Activated T-helper 17 cell treated with anti-CD3 and anti-CD28 coated beads, Interleukin-2, amount 50 U/mL, for 72 hours (primary cell): ENCODE data around the gene PCYT1A. TPM values are rescaled to one million over a fixed set of nuclear protein-coding genes. Genes with fewer than 3 reads are reported as not detected.
A peak's percentile ranks its signal among the peaks of the same experiment; 100 is the strongest.
"Not testable (repeated sequence)": the region's sequence is repeated elsewhere in the genome, so short reads cannot be mapped to it uniquely, and the experiment has no call there.

ENCODE experiments used
- ATAC-seq: fragments of 150-1000 bp; cut with Tn5 transposase; replicated peaks from 2 replicates; pipeline ENCODE4 v1.10.0; 2021; ENCODE audit warnings: mild to moderate bottlenecking, moderate library complexity
- H3K27ac Mint-ChIP-seq: one replicate; pipeline ENCODE4 v1.8.0; 2022; ENCODE audit warnings: mixed read lengths
- H3K27me3 Mint-ChIP-seq: one replicate; pipeline ENCODE4 v1.8.0; 2022; ENCODE audit warnings: mixed read lengths
- H3K36me3 Mint-ChIP-seq: one replicate; pipeline ENCODE4 v1.8.0; 2022; ENCODE audit warnings: low read depth, mild to moderate bottlenecking, mixed read lengths
- H3K4me1 Mint-ChIP-seq: one replicate; pipeline ENCODE4 v1.8.0; 2022; ENCODE audit warnings: mixed read lengths
- H3K4me3 Mint-ChIP-seq: one replicate; pipeline ENCODE4 v1.8.0; 2022; ENCODE audit warnings: mild to moderate bottlenecking, mixed read lengths
- H3K9me3 Mint-ChIP-seq: one replicate; pipeline ENCODE4 v1.8.0; 2022; ENCODE audit warnings: mixed read lengths
- total RNA-seq, 2 donors: library from RNA; stranded (reverse); gene quantifications; one replicate each; pipeline ENCODE4 v1.2.3, GENCODE V29; 2022

Gene PCYT1A
- total RNA-seq, 2 donors from 2014 or later, result 50.8 to 62.0 TPM

DNA sequence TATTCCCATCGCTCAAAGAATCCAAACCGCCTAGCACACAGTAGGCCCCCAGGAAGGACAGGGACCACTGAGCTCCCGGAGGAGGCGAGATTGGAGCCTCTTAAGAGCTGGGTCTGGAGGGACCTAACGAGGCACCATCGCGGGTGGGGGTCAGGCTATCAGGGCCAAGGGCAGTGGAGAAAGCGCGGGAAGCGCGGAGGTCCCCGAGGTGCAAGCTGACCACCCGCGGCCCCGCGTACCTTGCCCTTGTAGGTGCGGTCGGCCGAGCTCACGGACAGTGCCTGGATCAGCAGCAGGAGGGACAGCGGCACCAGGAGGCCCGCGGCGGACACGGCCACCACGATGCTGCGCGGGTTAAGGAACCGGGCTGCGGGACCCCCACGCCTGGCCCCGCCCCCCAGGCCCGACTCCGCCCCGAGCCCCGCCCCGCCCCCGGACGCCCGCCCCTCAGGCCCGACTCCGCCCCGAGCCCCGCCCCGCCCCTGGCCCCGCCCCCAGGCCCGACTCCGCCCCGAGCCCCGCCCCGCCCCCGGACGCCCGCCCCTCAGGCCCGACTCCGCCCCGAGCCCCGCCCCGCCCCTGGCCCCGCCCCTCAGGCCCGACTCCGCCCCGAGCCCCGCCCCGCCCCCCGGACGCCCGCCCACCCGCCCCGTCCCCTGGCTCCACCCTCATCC, 80.2 kb downstream of the PCYT1A start:
- Mint-ChIP-seq H3K27me3 (no peaks in the 10 kb centered on the region), H3K4me3 (peak overlapping the region; percentile 67), H3K4me1 (peaks cover 4% of the 10 kb centered on the region), H3K27ac (no peak overlapping the region), H3K9me3 (no peaks in the 10 kb centered on the region), H3K36me3 (no peaks in the 10 kb centered on the region)
- ATAC-seq, result peak; percentile 43

DNA sequence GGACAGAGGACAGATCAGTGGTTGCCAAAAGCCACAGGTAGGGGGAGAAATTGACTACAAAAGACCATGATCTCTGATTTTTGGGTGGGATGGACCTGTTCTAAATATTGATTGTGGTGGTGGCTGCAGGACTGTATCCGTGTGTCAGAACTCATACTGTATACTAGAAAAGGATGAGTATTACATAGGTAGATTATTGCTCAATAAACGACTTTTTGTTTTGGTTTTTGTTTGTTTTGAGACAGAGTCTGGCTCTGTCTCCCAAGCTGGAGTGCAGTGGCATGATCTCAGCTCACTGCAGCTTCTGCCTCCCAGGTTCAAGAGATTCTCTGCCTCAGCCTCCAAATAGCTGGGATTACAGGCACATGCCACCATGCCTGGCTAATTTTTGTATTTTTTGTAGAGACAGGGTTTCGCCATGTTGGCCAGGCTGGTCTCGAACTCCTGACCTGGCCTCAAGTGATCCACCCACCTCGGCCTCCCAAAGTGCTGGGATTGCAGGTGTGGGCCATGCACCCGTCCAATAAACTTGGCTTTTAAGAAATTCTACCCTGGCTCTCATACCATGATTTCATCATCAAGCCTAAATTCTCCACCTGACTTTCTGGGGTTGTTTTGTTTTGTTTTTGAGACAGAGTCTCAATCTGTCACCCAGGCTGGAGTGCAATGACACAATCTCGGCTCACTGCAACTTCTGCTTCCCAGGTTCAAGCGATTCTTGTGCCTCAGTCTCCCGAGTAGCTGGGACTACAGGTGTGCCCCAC, 81.9 kb downstream of the PCYT1A start:
- not testable (repeated sequence) for H3K4me1 Mint-ChIP-seq, H3K27ac Mint-ChIP-seq, H3K9me3 Mint-ChIP-seq, H3K36me3 Mint-ChIP-seq, ATAC-seq, H3K27me3 Mint-ChIP-seq, H3K4me3 Mint-ChIP-seq

DNA sequence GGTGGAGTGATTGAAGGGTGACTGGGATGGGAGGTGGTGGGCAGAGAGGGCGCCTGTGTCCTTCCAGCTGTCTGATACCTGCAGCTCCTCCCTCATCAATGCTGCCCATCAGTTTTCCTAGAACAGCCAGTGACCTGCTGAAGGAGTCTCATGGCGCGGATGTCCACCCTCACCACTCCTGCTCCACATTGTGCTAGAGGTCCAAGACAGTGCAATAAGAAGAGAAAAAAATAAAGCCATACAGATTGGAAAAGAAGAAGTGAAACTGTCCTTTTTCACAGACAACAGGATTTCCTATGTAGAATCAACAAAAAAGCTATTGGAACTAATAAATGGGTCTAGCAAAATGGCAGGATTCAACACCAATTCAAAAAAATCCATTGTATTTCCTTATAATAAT, 83.7 kb downstream of the PCYT1A start:
- no peak for ATAC-seq
- H3K9me3 Mint-ChIP-seq, result no peaks in the 10 kb centered on the region
- no peak overlapping the region for H3K27ac Mint-ChIP-seq
- H3K27me3 Mint-ChIP-seq, result no peaks in the 10 kb centered on the region
- no peaks in the 10 kb centered on the region for H3K36me3 Mint-ChIP-seq
- peaks cover 4% of the 10 kb centered on the region for H3K4me1 Mint-ChIP-seq
- no peak overlapping the region for H3K4me3 Mint-ChIP-seq

DNA sequence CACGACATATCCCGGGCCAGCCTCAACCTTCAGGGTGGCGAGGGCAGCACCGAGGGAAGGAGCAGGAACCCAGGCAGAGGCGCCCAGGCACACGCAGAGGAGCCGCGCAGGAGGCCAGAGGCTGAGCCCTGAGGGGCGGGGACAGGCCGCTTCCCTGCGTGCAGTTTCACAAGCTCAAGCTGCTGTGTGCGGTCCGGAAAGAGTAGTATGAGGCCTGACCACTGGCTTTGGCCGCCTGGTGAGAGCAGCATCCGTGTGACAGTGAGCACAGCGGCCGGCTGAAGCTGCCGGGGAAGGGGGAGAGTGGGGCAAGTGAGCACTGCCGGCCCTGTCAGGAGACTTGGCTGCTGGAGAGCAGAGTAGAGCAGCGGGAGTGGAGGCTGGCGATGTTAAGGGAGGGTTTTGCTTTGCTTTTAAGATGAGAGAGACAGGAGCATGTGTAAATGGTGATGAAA, 85.0 kb downstream of the PCYT1A start:
- Mint-ChIP-seq H3K4me1 (peaks cover 4% of the 10 kb centered on the region), H3K27me3 (no peaks in the 10 kb centered on the region), H3K36me3 (no peaks in the 10 kb centered on the region), H3K9me3 (no peaks in the 10 kb centered on the region), H3K4me3 (no peak overlapping the region), H3K27ac (peak overlapping the region; percentile 56)
- no peak for ATAC-seq

DNA sequence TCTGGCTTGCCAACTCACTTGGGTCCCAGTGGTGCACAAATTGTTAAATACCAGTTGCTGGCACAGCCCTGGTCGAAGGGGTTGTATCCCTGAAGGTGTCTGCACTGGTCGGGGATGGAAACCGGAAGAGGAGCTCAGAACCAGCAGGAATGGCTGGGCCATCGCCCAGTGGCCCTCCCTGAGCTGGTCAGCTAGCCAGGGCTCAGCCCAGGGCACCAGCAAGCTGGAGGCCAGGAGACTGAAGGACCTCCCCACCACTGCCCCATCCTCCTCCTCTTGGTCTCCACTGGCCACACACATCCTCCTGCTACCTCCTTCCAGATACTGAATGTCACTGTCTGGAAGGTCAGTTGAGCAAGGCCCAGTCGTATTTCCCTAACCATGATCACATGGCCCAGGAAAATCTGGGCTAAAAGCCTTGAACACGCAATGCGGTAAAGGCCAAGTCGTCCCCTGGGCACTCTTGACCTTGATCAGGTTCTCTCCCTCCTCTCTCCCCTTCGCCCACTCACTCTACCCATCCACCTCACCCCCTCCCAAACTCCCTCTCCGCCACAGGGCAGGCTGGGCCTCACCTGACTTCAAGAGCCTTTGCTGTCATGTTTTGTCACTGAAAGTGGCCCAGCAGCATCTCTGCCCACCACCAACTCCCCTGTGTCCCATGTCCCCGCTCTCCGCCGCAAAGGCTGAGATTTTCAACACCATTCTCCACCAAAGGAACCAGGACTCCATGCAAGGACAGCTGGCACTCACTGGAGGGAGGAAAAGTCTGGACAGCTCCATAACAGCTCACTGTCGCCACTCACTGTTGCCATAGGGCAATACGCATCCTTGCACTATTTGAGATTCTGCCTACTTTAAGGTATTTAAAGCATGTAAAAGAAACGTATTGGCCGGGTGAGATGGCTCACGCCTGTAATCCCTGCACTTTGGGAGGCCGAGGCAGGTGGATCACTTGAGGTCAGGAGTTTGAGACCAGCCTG, 88.5 kb downstream of the PCYT1A start:
- Mint-ChIP-seq H3K27me3 (no peaks in the 10 kb centered on the region), H3K9me3 (no peaks in the 10 kb centered on the region), H3K27ac (no peak overlapping the region), H3K36me3 (no peaks in the 10 kb centered on the region), H3K4me1 (peaks cover 4% of the 10 kb centered on the region), H3K4me3 (no peak overlapping the region)
- no peak for ATAC-seq

DNA sequence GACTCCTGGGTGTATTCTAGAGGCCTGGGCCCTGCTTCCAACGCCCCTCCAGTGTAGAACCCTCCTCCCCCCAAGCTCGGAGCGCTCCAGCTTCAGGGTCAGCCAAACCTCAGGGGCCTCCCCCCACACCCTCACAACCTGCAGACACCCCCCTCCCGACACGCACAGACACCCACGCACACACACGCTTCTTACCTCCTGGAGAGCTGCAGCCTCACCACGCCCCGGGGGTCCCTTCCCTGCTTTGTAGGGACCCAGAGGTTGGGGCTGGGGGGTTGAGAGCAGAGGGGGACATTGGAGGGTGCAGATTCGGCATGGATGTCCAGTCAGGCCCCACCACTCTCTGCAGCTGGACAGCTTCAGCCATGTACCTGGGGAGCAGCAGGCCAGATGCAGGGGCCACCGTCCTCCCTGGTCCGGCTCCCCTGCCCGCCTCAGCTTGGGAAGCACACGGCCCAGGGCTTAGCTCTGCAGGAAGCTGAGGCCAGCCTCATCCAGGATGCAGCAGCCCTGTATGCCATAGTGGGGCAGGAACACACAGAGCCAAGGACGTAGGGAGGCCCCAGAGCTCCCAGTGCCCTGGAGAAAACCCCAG, 89.3 kb downstream of the PCYT1A start:
- Mint-ChIP-seq H3K36me3 (no peaks in the 10 kb centered on the region), H3K4me3 (no peak overlapping the region), H3K9me3 (no peaks in the 10 kb centered on the region), H3K27ac (no peak overlapping the region), H3K27me3 (no peaks in the 10 kb centered on the region), H3K4me1 (peaks cover 8% of the 10 kb centered on the region)
- ATAC-seq, result no peak

DNA sequence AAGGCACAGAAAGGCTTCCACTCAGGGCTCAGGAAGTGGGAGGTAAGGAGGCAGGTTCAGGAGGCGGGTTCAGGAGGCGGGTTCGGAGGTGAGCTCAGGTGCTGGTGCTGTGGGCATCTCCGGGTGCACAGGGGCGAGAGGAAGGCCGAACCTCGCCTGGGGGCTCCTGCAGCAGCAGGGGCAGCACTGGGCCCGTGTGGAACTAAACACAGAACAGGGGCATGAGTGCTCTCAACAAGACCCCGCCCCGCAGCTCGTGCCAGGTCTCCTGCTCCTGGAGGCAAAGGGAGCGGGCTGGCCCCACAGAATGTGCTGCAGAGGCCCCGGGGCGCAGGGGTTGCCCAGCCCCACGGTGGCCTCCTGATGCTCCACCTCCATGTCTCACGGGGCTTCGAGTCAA, 90.0 kb downstream of the PCYT1A start:
- Mint-ChIP-seq H3K9me3 (no peaks in the 10 kb centered on the region), H3K27me3 (no peaks in the 10 kb centered on the region), H3K27ac (no peak overlapping the region), H3K4me3 (no peak overlapping the region), H3K4me1 (peaks cover 15% of the 10 kb centered on the region), H3K36me3 (no peaks in the 10 kb centered on the region)
- ATAC-seq, result no peak

DNA sequence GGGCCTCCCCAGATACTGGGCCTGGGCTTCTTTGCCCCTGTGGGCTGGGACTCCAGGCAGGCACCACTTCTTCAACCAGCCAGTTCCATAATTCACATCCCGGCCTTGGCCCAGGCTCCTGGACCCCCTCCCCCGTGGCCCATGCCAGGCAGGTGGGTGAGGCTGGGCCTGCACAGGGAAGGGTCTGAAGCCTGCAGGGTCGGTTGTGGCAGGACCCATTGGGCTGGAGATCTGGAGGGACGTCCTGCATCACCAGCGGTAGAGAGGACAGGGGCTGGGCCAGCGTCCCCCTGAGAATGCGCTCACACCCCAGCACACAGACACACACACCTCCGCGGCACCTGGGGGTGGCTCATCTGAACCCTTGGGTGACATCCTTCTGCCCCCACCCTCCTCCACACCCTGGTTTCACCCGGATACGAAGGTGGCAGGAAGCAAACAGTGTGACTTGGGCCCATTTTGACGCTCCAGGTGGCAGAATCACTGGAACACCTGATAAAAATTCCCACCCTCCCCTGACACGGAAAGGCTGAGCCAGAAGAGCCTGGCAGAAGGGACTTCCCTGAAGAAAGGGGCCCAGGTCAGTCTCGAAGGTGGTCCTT, 91.8 kb downstream of the PCYT1A start:
- H3K36me3 Mint-ChIP-seq, result no peaks in the 10 kb centered on the region
- H3K4me1 Mint-ChIP-seq, result peaks cover 21% of the 10 kb centered on the region
- no peaks in the 10 kb centered on the region for H3K27me3 Mint-ChIP-seq
- no peaks in the 10 kb centered on the region for H3K9me3 Mint-ChIP-seq
- ATAC-seq, result no peak
- H3K27ac Mint-ChIP-seq, result no peak overlapping the region
- peak overlapping the region; percentile 16 for H3K4me3 Mint-ChIP-seq

DNA sequence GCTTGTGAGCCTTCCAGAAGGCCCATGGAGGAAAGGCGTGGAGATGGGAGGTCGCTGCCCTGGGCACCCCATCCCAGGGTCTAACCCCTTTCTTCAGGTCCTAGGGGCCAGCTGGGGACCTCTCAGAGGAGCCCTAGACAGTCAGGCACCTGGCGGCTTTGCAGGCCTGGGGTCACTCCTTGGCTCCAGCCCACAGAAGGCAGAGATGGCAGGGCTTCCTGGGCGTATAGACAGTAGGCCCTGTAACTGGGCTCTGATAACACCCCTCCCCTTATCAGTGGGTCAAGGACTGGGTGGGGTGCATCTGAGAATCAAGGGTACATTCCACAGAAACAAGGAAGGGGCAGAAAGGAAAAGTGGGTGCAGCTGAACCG, 93.0 kb downstream of the PCYT1A start:
- Mint-ChIP-seq H3K9me3 (no peaks in the 10 kb centered on the region), H3K27me3 (no peaks in the 10 kb centered on the region), H3K36me3 (no peaks in the 10 kb centered on the region), H3K4me1 (peaks cover 21% of the 10 kb centered on the region), H3K4me3 (no peak overlapping the region), H3K27ac (peak overlapping the region; percentile 64)
- no peak for ATAC-seq

DNA sequence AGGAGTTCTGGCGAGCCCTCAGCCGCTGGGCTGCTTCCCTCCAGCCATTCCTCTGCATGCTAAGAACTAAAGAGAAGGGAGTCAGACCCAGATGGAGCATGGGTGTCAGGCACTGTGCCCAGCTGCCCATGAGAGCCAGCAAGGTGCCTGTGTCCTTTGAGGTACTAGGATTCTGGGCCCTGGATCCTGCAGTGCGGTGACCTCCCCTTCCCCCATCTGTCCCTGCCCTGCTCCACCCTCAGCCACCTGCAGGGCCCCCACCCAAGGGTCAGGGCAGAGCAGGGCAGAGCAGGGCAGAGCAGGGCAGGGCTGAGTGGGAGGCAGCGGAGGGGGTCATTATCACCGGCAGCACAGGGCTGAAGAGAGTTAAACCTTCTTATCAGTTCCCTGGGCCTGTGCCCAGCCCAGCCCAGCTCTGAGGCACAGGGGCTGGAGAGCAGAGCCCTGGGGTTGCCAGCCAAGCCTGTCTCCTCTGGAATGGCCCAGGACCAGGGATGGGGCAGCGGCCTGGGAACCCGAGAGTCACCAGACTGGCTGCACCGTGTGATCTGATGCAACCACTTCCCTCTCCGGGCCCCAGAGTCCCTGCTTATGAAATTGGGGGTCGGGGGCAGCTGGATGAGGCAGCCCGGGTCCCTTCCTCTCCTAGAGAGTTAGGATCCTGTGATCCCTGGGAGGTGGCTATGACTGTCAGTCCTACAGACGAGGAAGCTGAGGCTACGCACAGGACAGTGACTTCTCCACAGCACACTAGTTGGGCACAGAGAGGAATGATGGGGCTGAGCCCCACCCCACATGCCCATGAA, 93.6 kb downstream of the PCYT1A start:
- no peaks in the 10 kb centered on the region for H3K36me3 Mint-ChIP-seq
- ATAC-seq, result no peak
- H3K4me3 Mint-ChIP-seq, result peak overlapping the region; percentile 91

DNA sequence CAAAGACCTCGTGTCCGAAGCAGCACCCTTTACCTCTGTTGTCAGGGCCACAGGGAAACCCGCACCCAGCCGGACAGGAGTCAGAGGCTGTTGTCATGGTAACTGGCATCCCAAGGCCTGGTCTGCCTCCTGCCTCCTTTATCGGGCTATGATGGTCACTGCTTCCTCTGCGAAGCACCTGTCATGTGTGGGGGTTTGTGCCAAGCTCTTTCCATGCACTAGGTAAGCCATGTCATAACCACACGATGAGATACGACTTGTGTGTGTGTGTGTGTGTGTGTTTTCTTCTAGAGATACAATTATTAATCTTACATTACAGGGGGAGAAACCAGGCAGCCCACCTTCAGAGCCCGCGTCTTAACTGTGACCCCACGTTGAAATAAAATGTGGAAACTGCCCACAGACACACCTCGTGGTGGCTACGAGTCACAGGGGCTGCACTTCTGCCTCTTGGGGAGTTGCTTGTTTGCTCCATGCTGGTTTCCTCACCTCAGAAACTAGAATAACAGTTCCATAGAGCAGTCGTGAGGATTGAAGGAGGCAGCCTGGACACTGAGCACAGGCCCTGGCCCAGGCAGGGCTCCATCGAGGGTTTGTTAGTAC, 94.3 kb downstream of the PCYT1A start:
- Mint-ChIP-seq H3K9me3 (no peaks in the 10 kb centered on the region), H3K36me3 (no peaks in the 10 kb centered on the region), H3K27me3 (no peaks in the 10 kb centered on the region), H3K4me1 (peaks cover 21% of the 10 kb centered on the region), H3K27ac (peak overlapping the region; percentile 99), H3K4me3 (peak overlapping the region; percentile 91)
- ATAC-seq, result peak; percentile 6

More for the DNA sequence above, 93.6 kb downstream of the PCYT1A start:
- H3K4me1 Mint-ChIP-seq, result peaks cover 21% of the 10 kb centered on the region
- H3K9me3 Mint-ChIP-seq, result no peaks in the 10 kb centered on the region
- peak overlapping the region; percentile 99 for H3K27ac Mint-ChIP-seq
- no peaks in the 10 kb centered on the region for H3K27me3 Mint-ChIP-seq

DNA sequence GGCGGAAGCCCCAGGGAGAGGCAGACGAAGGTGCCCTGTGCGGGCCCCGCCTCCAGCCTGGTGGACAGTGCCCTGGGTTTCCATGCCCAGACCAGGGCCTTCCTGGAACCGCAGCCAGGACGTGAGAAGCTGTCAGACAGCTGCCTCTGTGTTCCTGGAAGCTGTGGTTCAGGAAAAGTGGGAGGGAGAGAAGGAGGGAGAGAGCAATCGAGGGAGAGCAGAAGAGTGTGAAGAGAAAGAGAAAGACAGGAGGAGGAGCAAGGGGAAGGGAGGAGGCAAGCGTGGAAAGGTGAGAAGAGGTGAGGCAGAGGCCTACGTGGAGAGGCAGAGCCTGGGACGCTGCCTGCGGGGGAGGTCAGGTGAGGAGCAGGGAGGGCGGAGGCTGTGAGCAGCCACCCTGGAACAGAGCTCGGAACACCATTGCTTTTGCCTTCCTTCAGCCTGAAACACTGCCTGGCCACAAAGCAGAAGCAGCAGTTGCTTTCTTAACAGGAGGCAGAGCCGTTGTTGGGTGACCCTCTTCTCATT, 94.9 kb downstream of the PCYT1A start:
- Mint-ChIP-seq H3K4me1 (peaks cover 21% of the 10 kb centered on the region), H3K27me3 (no peaks in the 10 kb centered on the region), H3K9me3 (no peaks in the 10 kb centered on the region), H3K27ac (peak overlapping the region; percentile 99), H3K4me3 (peak overlapping the region; percentile 91), H3K36me3 (no peaks in the 10 kb centered on the region)
- peak; percentile 50 for ATAC-seq
